ENCODE data around the gene GLYATL1. TPM values are rescaled to one million over a fixed set of nuclear protein-coding genes. Genes with fewer than 3 reads are reported as not detected.

The GLYATL1 gene
- total RNA-seq, 1 experiment from 2014 or later, result 5.4 TPM

- ATAC-seq, result no peak
- Mint-ChIP-seq H3K27me3 (ENCODE audit: low read depth) (peaks cover 20% of the 10 kb centered on the region), H3K9me3 (peaks cover 46% of the 10 kb centered on the region), H3K36me3 (peaks cover 25% of the 10 kb centered on the region), H3K4me3 (no peak overlapping the region), H3K27ac (no peak overlapping the region), H3K4me1 (peaks cover 22% of the 10 kb centered on the region)
- TF ChIP-seq PRRX2 (CRISPR knock-in tag; IDR thresholded peaks at IDR 0.05), result no peak
- no peak for TF ChIP-seq E2F1 (CRISPR knock-in tag; IDR thresholded peaks at IDR 0.05)
- no peak for TF ChIP-seq ATF1 (CRISPR knock-in tag; IDR thresholded peaks at IDR 0.05)
- no peak for TF ChIP-seq ZNF512 (CRISPR knock-in tag; IDR thresholded peaks at IDR 0.05; ENCODE audit: borderline replicate concordance)
- TF ChIP-seq E2F5 (CRISPR knock-in tag; IDR thresholded peaks at IDR 0.05), result no peak
- no peak for TF ChIP-seq CBFB (CRISPR knock-in tag; IDR thresholded peaks at IDR 0.05; ENCODE audit: low read depth)
- no peak for TF ChIP-seq SOX15 (CRISPR knock-in tag; IDR thresholded peaks at IDR 0.05)
- DNase-seq (ENCODE audit: low spot score), result no peak
- ChIA-PET POLR2A (interaction anchor here (0.8 to 1.2 kb wide), 2 partner anchors 8 to 14 kb away, joined by 3 read pairs; no protein-coding TSS in a partner anchor), CTCF (interaction anchor here (0.6 to 6.7 kb wide), 6 partner anchors 14 to 239 kb away, joined by 3 to 55 read pairs (median 8); no protein-coding TSS in a partner anchor)
Measured at GRCh38 chr11:58919561-58919960, 19.7 kb upstream of the GLYATL1 start.

- peaks cover 45% of the 10 kb centered on the region for H3K9me3 Mint-ChIP-seq
- peaks cover 25% of the 10 kb centered on the region for H3K36me3 Mint-ChIP-seq
- ATAC-seq, result no peak
- H3K27ac Mint-ChIP-seq, result no peak overlapping the region
- no peak for DNase-seq (ENCODE audit: low spot score)
- H3K27me3 Mint-ChIP-seq (ENCODE audit: low read depth), result peaks cover 20% of the 10 kb centered on the region
- ChIA-PET CTCF (interaction anchor here (0.6 to 6.7 kb wide), 5 partner anchors 14 to 216 kb away, joined by 3 to 55 read pairs (median 11); no protein-coding TSS in a partner anchor), POLR2A (interaction anchor here (1.2 kb wide), 1 partner anchor 14 kb away, joined by 3 read pairs; no protein-coding TSS in a partner anchor)
- no peak overlapping the region for H3K4me3 Mint-ChIP-seq
- TF ChIP-seq PRRX2 (CRISPR knock-in tag; IDR thresholded peaks at IDR 0.05) (no peak), SMAD4 (CRISPR knock-in tag; IDR thresholded peaks at IDR 0.05) (no peak), ARID4B (CRISPR knock-in tag; IDR thresholded peaks at IDR 0.05; ENCODE audit: borderline replicate concordance) (no peak), SOX15 (CRISPR knock-in tag; IDR thresholded peaks at IDR 0.05) (no peak), E2F5 (CRISPR knock-in tag; IDR thresholded peaks at IDR 0.05) (no peak), TP53 (CRISPR knock-in tag; IDR thresholded peaks at IDR 0.05) (no peak), IRF2 (CRISPR knock-in tag; IDR thresholded peaks at IDR 0.05; ENCODE audit: borderline replicate concordance, low read depth) (no peak), ATF3 (CRISPR knock-in tag; conservative IDR thresholded peaks at IDR 0.05) (no peak), ZMAT4 (CRISPR knock-in tag; IDR thresholded peaks at IDR 0.05) (no peak), FOXK1 (CRISPR knock-in tag; IDR thresholded peaks at IDR 0.05) (no peak)
- H3K4me1 Mint-ChIP-seq, result peaks cover 26% of the 10 kb centered on the region
Measured at GRCh38 chr11:58919980-58920379, 19.3 kb upstream of the GLYATL1 start.
